Aortic smooth muscle cell (primary cell): ENCODE data around the gene VSTM2L. TPM values are rescaled to one million over a fixed set of nuclear protein-coding genes. Genes with fewer than 3 reads are reported as not detected.

Experiments used
- total RNA-seq: library from RNA; depleted of rRNA; stranded (reverse); fragments of >200 nt; gene quantifications from 2 replicates; pipeline ENCODE4 v1.2.3, GENCODE V29; 2014

VSTM2L gene, protein sequence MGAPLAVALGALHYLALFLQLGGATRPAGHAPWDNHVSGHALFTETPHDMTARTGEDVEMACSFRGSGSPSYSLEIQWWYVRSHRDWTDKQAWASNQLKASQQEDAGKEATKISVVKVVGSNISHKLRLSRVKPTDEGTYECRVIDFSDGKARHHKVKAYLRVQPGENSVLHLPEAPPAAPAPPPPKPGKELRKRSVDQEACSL
- total RNA-seq, result 0.53 and 0.93 TPM in 2 replicates

DNA sequence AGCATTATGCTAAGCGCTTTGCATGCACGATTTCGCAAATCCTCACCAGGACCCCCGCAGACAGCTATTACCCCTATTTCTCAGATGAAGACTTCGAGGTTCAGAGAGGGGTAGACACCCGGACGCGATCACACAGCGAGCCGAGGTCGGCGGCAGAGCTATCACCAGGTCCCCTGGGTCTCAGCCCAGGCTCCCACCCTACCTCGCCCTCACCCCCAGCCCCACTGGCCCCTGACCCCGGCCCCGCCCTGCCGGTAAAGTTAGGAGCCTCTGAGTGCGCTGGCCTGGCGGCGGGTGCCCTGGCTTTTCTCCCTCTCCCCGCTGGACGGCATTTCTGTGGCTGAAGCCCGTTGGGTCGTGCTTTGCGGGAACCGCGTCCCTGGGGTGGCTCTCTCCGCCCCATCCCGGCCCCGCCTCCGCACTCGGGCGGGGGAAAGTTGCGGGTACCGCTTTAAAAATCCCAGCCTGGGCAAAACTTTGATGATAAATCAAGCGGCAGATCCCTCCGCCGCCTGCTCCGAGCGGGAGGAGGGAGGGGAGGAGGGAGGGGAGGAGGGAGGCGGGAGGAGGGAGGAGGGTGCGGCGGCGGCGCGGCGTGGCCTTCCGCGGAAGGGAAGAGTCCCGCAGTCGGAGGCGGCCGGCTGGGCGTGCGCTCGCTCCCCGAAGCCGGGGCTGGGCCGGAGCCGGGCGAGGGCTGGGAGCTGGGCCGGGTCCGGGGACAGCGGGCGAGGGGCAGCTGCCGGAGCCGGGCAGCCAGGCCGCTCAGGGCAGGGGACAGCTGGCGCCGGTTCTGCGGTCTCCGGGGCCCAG, at the start of gene VSTM2L:
VSTM2L (plus strand) TSS at position 624 of the 810 bp plus-strand sequence. CDS start 224 bp downstream, outside the sequence.

Other genes starting within 250 kb of the VSTM2L start
- 26.3 and 26.8 TPM in 2 replicates for gene CTNNBL1, start 209.1 kb upstream of the VSTM2L start, total RNA-seq
- 15.1 and 15.6 TPM in 2 replicates for gene TTI1, start 130.3 kb downstream of the VSTM2L start, total RNA-seq
- 15.5 and 18.8 TPM in 2 replicates for gene RPRD1B, start 130.6 kb downstream of the VSTM2L start, total RNA-seq